WTC11 (cell line): ENCODE measurements around the gene DPCD. TPM values are rescaled to one million over a fixed set of nuclear protein-coding genes. Genes with fewer than 3 reads are reported as not detected.

Source experiments
- ATAC-seq: fragments of 200-7000 bp; cut with Tn5 transposase; 2 replicates; pipeline ENCODE4 v1.10.0; 2021; ENCODE audit warnings: mild to moderate bottlenecking, moderate library complexity
- CTCF ChIA-PET: fragments of 300-600 bp; sonication (Branson Sonifier 250); formaldehyde crosslinking; loops from one replicate; lab custom pipeline; 2021; ENCODE audit warnings: antibody characterized with exemption; lab: Charles Lee
- POLR2A ChIA-PET: fragments of 350-600 bp; sonication (Branson Sonifier 250); formaldehyde crosslinking; loops from one replicate; lab custom pipeline; 2021; ENCODE audit warnings: antibody characterized with exemption; lab: Charles Lee
- DNase-seq: peaks from one replicate; pipeline ENCODE4 v3.0.0; 2021; ENCODE audit warnings: low spot score
- H3K27ac Mint-ChIP-seq: 2 replicates; pipeline ENCODE4 v1.8.0; 2021; ENCODE audit warnings: mixed read lengths
- H3K27me3 Mint-ChIP-seq: 2 replicates; pipeline ENCODE4 v1.8.0; 2021; ENCODE audit warnings: low read depth, mild to moderate bottlenecking, moderate library complexity, mixed read lengths
- H3K36me3 Mint-ChIP-seq: 2 replicates; pipeline ENCODE4 v1.8.0; 2021; ENCODE audit warnings: mixed read lengths
- H3K4me1 Mint-ChIP-seq: 2 replicates; pipeline ENCODE4 v1.8.0; 2022; ENCODE audit warnings: mixed read lengths
- H3K4me3 Mint-ChIP-seq: 2 replicates; pipeline ENCODE4 v1.8.0; 2021; ENCODE audit warnings: mild to moderate bottlenecking, moderate library complexity, mixed read lengths
- H3K9me3 Mint-ChIP-seq: 2 replicates; pipeline ENCODE4 v1.8.0; 2021; ENCODE audit warnings: mixed read lengths
- GTF2I ChIP-seq: fragments of 250-450 bp; sonication (Bioruptor Pico); conservative IDR thresholded peaks from 2 replicates; pipeline ENCODE4 v1.4.0; 2021; ENCODE audit warnings: mild to moderate bottlenecking
- KAT7 ChIP-seq: sonication (generic); formaldehyde crosslinking; IDR thresholded peaks from 2 replicates; pipeline ENCODE4 v1.8.1; 2023; ENCODE audit warnings: missing genetic modification reagents, mild to moderate bottlenecking, borderline replicate concordance
- MYBL2 ChIP-seq: sonication (generic); formaldehyde crosslinking; IDR thresholded peaks from 2 replicates; pipeline ENCODE4 v1.8.1; 2023; ENCODE audit warnings: mild to moderate bottlenecking, moderate library complexity, missing genetic modification reagents
- ZNF396 ChIP-seq: fragments of 250-450 bp; sonication (Bioruptor Pico); IDR thresholded peaks from 2 replicates; pipeline ENCODE4 v1.8.0; 2021; ENCODE audit warnings: mild to moderate bottlenecking, moderate library complexity, borderline replicate concordance
- ZNF416 ChIP-seq: fragments of 250-450 bp; sonication (Bioruptor Pico); IDR thresholded peaks from 2 replicates; pipeline ENCODE4 v1.9.0; 2021; ENCODE audit warnings: mild to moderate bottlenecking, inconsistent platforms
- total RNA-seq: library from RNA; stranded (reverse); gene quantifications from 3 replicates; pipeline ENCODE4 v1.2.3, GENCODE V29; 2021
- TF ChIP-seq, protein P1 (sequence below): sonication (generic); formaldehyde crosslinking; IDR thresholded peaks from 2 replicates; pipeline ENCODE4 v1.8.1; 2022; ENCODE audit warnings: low read depth, mild to moderate bottlenecking, moderate library complexity, missing genetic modification reagents, borderline replicate concordance
- TF ChIP-seq, protein P2 (sequence below): sonication (generic); formaldehyde crosslinking; conservative IDR thresholded peaks from 2 replicates; pipeline ENCODE4 v1.8.1; 2023; ENCODE audit warnings: mild to moderate bottlenecking, low read depth, missing genetic modification reagents, moderate library complexity
- TF ChIP-seq, protein P3 (sequence below): sonication (generic); formaldehyde crosslinking; IDR thresholded peaks from 2 replicates; pipeline ENCODE4 v1.8.0; 2022; ENCODE audit warnings: mild to moderate bottlenecking, missing genetic modification reagents
- TF ChIP-seq, protein P4 (sequence below): sonication (generic); formaldehyde crosslinking; IDR thresholded peaks from 2 replicates; pipeline ENCODE4 v1.8.1; 2023; ENCODE audit warnings: mild to moderate bottlenecking, missing genetic modification reagents, moderate library complexity
- TF ChIP-seq, protein P5 (sequence below): sonication (generic); formaldehyde crosslinking; IDR thresholded peaks from 2 replicates; pipeline ENCODE4 v1.8.1; 2022; ENCODE audit warnings: mild to moderate bottlenecking, missing genetic modification reagents, moderate library complexity, borderline replicate concordance
- TF ChIP-seq, protein P6 (sequence below): fragments of 250-450 bp; sonication (Bioruptor Pico); IDR thresholded peaks from 2 replicates; pipeline ENCODE4 v1.9.0; 2021; ENCODE audit warnings: mild to moderate bottlenecking
- TF ChIP-seq, protein P7 (sequence below): sonication (generic); formaldehyde crosslinking; IDR thresholded peaks from 2 replicates; pipeline ENCODE4 v1.8.1; 2022; ENCODE audit warnings: missing genetic modification reagents, borderline replicate concordance
- TF ChIP-seq, protein P8 (sequence below): fragments of 250-450 bp; sonication (Bioruptor Pico); IDR thresholded peaks from 2 replicates; pipeline ENCODE4 v1.8.0; 2021; ENCODE audit warnings: mild to moderate bottlenecking

Gene DPCD
- total RNA-seq, 1 experiment from 2014 or later, result 21.8 TPM

DNA sequence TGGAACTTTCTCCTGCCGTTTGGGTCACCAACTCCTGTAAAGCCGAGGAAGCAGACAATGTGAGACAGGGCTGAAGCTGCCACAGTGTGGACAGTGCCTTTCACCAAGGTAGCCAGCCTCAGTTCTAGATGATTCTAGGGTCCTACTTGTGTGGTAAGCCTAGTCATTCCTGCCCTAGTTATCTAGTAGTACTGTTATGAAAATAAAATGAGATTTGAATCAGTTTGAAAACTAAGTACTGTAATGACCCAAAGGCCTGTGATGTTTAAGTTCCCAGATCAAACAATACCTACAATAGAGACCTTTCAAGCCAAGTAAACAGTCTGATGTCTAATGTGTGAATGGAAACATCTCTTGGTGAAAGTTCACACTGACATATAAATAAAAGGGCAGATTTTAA lies 37.2 kb upstream of the DPCD start:
- H3K4me1 Mint-ChIP-seq, result no peaks in the 10 kb centered on the region
- H3K27me3 Mint-ChIP-seq, result no peaks in the 10 kb centered on the region

DNA sequence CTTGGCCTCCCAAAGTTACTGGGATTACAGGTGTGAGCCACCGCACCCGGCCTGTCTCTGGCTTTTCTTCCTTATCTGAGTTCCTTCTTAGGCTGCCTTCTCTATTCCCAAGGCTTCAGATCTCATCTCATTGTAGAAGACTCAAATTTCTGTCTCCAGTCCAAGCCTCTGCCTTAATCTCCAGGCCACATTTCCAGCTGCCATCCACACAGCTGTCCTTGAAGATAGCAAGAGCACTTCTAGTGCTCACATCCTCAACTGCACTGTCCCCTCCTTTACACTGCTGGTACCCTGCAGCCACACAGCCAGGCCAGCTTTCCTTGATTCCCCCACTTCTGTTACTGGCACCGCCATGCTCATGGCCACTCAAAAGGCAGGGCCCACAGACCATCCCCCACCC lies 35.7 kb upstream of the DPCD start:
- H3K4me3 Mint-ChIP-seq, result no peak overlapping the region
- ATAC-seq, result no peak
- CTCF ChIA-PET, result interaction anchor here (0.5 to 2.0 kb wide), 3 partner anchors 18 to 252 kb away, joined by 3 to 5 read pairs (median 4); no protein-coding TSS in a partner anchor
- no peak for DNase-seq
- TF ChIP-seq, protein P1, sequence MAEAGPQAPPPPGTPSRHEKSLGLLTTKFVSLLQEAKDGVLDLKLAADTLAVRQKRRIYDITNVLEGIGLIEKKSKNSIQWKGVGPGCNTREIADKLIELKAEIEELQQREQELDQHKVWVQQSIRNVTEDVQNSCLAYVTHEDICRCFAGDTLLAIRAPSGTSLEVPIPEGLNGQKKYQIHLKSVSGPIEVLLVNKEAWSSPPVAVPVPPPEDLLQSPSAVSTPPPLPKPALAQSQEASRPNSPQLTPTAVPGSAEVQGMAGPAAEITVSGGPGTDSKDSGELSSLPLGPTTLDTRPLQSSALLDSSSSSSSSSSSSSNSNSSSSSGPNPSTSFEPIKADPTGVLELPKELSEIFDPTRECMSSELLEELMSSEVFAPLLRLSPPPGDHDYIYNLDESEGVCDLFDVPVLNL (CRISPR knock-in tag), result no peak
- TF ChIP-seq KAT7 (CRISPR knock-in tag) (no peak), GTF2I (CRISPR knock-in tag) (no peak), MYBL2 (CRISPR knock-in tag) (no peak), ZNF416 (CRISPR knock-in tag) (no peak), ZNF396 (CRISPR knock-in tag) (no peak)
- TF ChIP-seq, protein P2, sequence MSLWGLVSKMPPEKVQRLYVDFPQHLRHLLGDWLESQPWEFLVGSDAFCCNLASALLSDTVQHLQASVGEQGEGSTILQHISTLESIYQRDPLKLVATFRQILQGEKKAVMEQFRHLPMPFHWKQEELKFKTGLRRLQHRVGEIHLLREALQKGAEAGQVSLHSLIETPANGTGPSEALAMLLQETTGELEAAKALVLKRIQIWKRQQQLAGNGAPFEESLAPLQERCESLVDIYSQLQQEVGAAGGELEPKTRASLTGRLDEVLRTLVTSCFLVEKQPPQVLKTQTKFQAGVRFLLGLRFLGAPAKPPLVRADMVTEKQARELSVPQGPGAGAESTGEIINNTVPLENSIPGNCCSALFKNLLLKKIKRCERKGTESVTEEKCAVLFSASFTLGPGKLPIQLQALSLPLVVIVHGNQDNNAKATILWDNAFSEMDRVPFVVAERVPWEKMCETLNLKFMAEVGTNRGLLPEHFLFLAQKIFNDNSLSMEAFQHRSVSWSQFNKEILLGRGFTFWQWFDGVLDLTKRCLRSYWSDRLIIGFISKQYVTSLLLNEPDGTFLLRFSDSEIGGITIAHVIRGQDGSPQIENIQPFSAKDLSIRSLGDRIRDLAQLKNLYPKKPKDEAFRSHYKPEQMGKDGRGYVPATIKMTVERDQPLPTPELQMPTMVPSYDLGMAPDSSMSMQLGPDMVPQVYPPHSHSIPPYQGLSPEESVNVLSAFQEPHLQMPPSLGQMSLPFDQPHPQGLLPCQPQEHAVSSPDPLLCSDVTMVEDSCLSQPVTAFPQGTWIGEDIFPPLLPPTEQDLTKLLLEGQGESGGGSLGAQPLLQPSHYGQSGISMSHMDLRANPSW, result no peak
- TF ChIP-seq, protein P3, sequence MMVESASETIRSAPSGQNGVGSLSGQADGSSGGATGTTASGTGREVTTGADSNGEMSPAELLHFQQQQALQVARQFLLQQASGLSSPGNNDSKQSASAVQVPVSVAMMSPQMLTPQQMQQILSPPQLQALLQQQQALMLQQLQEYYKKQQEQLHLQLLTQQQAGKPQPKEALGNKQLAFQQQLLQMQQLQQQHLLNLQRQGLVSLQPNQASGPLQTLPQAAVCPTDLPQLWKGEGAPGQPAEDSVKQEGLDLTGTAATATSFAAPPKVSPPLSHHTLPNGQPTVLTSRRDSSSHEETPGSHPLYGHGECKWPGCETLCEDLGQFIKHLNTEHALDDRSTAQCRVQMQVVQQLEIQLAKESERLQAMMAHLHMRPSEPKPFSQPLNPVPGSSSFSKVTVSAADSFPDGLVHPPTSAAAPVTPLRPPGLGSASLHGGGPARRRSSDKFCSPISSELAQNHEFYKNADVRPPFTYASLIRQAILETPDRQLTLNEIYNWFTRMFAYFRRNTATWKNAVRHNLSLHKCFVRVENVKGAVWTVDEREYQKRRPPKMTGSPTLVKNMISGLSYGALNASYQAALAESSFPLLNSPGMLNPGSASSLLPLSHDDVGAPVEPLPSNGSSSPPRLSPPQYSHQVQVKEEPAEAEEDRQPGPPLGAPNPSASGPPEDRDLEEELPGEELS (CRISPR knock-in tag), result no peak
- TF ChIP-seq, protein P4, sequence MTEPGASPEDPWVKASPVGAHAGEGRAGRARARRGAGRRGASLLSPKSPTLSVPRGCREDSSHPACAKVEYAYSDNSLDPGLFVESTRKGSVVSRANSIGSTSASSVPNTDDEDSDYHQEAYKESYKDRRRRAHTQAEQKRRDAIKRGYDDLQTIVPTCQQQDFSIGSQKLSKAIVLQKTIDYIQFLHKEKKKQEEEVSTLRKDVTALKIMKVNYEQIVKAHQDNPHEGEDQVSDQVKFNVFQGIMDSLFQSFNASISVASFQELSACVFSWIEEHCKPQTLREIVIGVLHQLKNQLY (CRISPR knock-in tag), result no peak
- TF ChIP-seq, protein P5, sequence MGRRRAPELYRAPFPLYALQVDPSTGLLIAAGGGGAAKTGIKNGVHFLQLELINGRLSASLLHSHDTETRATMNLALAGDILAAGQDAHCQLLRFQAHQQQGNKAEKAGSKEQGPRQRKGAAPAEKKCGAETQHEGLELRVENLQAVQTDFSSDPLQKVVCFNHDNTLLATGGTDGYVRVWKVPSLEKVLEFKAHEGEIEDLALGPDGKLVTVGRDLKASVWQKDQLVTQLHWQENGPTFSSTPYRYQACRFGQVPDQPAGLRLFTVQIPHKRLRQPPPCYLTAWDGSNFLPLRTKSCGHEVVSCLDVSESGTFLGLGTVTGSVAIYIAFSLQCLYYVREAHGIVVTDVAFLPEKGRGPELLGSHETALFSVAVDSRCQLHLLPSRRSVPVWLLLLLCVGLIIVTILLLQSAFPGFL, result no peak
- peaks cover 7% of the 10 kb centered on the region for H3K36me3 Mint-ChIP-seq
- H3K9me3 Mint-ChIP-seq, result no peaks in the 10 kb centered on the region
- H3K27me3 Mint-ChIP-seq, result no peaks in the 10 kb centered on the region
- POLR2A ChIA-PET, result no interaction called here
- H3K4me1 Mint-ChIP-seq, result no peaks in the 10 kb centered on the region
- H3K27ac Mint-ChIP-seq, result no peak overlapping the region

More for the DNA sequence above, 37.2 kb upstream of the DPCD start:
- H3K27ac Mint-ChIP-seq, result no peak overlapping the region
- POLR2A ChIA-PET, result no interaction called here
- H3K4me3 Mint-ChIP-seq, result no peak overlapping the region
- H3K9me3 Mint-ChIP-seq, result no peaks in the 10 kb centered on the region
- no peak for DNase-seq
- CTCF ChIA-PET, result interaction anchor here (2.0 kb wide), 1 partner anchor 20 kb away, joined by 5 read pairs; no protein-coding TSS in a partner anchor
- H3K36me3 Mint-ChIP-seq, result peaks cover 7% of the 10 kb centered on the region
- TF ChIP-seq, protein P6, sequence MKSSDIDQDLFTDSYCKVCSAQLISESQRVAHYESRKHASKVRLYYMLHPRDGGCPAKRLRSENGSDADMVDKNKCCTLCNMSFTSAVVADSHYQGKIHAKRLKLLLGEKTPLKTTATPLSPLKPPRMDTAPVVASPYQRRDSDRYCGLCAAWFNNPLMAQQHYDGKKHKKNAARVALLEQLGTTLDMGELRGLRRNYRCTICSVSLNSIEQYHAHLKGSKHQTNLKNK, result no peak
- TF ChIP-seq, protein P7, sequence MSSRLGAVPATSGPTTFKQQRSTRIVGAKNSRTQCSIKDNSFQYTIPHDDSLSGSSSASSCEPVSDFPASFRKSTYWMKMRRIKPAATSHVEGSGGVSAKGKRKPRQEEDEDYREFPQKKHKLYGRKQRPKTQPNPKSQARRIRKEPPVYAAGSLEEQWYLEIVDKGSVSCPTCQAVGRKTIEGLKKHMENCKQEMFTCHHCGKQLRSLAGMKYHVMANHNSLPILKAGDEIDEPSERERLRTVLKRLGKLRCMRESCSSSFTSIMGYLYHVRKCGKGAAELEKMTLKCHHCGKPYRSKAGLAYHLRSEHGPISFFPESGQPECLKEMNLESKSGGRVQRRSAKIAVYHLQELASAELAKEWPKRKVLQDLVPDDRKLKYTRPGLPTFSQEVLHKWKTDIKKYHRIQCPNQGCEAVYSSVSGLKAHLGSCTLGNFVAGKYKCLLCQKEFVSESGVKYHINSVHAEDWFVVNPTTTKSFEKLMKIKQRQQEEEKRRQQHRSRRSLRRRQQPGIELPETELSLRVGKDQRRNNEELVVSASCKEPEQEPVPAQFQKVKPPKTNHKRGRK (CRISPR knock-in tag), result no peak
- TF ChIP-seq, protein P8, sequence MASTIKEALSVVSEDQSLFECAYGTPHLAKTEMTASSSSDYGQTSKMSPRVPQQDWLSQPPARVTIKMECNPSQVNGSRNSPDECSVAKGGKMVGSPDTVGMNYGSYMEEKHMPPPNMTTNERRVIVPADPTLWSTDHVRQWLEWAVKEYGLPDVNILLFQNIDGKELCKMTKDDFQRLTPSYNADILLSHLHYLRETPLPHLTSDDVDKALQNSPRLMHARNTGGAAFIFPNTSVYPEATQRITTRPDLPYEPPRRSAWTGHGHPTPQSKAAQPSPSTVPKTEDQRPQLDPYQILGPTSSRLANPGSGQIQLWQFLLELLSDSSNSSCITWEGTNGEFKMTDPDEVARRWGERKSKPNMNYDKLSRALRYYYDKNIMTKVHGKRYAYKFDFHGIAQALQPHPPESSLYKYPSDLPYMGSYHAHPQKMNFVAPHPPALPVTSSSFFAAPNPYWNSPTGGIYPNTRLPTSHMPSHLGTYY (CRISPR knock-in tag), result no peak
- TF ChIP-seq, all 79 proteins: peak for 0
- no peak for ATAC-seq
